Testis (tissue), 3 donors: ENCODE data around the gene CISD3. TPM values are rescaled to one million over a fixed set of nuclear protein-coding genes. Genes with fewer than 3 reads are reported as not detected.

ENCODE experiments used
- DNase-seq: peaks from one replicate; pipeline ENCODE4 v3.0.0-alpha.2; 2019
- H3K27ac ChIP-seq, 2 donors: fragments of 200-600 bp; sonication (generic); one replicate each; pipeline ENCODE4 v1.5.1; 2019
- H3K27me3 ChIP-seq: fragments of 200-600 bp; sonication (generic); one replicate; pipeline ENCODE4 v1.5.1; 2019
- H3K36me3 ChIP-seq: fragments of 200-600 bp; sonication (generic); one replicate; pipeline ENCODE4 v1.5.1; 2017; ENCODE audit warnings: low read depth; ENCODE audit errors: missing control alignments
- H3K4me1 ChIP-seq: fragments of 200-600 bp; sonication (generic); one replicate; pipeline ENCODE4 v1.5.1; 2019
- H3K4me3 ChIP-seq, 2 donors: fragments of 200-600 bp; sonication (generic); one replicate each; pipeline ENCODE4 v1.5.1; 2017 to 2019
- H3K9me3 ChIP-seq: fragments of 200-600 bp; sonication (generic); one replicate; pipeline ENCODE4 v1.5.1; 2017
- POLR2A ChIP-seq: fragments of 450-650 bp; IDR thresholded peaks from one replicate; pipeline ENCODE4 v1.6.1; 2017; ENCODE audit warnings: antibody characterized with exemption, mild to moderate bottlenecking, moderate library complexity
- WGBS, 2 donors: methylation state at CpG; one replicate each; pipeline ENCODE4 v1.1.5; 2018; 5-methylcytosine and 5-hydroxymethylcytosine counted together
- intact Hi-C: fragments of 100-400 bp; cut with DNase I; formaldehyde crosslinking; loops from one replicate; pipeline ENCODE4 v1.15.1; 2023; ENCODE audit warnings: low total_unique reads
- polyA plus RNA-seq: library from polyadenylated mRNA; stranded (reverse); fragments of 350-450 nt; fragmentation: Illumina TruSeq; extraction: RNeasy Lipid Tissue Mini Kit (QIAGEN cat#74804); gene quantifications from one replicate; pipeline ENCODE4 v1.2.3, GENCODE V29; 2014; ENCODE audit warnings: low read depth, low replicate concordance; ENCODE audit not compliant: insufficient read depth
- total RNA-seq, 2 donors: library from RNA; depleted of rRNA; stranded (reverse); fragments of >200 nt; gene quantifications; one replicate each; pipeline ENCODE4 v1.2.3, GENCODE V29; 2016
- TF ChIP-seq, protein P1 (sequence below), 3 experiments: fragments of 450-650 bp in 2 of 3; fragments of 200-600 bp in 1 of 3; sonication (generic) in 1 of 3; IDR thresholded peaks; one replicate each; pipeline ENCODE4 v1.5.1; 2016 to 2019; ENCODE audit warnings: antibody characterized with exemption in 3 of 3, mild to moderate bottlenecking in 2 of 3, moderate library complexity in 1 of 3

Gene CISD3
- total and polyA plus RNA-seq, 3 donors from 2014 or later: 13.9 to 25.7 (median 14.3) TPM

DNA sequence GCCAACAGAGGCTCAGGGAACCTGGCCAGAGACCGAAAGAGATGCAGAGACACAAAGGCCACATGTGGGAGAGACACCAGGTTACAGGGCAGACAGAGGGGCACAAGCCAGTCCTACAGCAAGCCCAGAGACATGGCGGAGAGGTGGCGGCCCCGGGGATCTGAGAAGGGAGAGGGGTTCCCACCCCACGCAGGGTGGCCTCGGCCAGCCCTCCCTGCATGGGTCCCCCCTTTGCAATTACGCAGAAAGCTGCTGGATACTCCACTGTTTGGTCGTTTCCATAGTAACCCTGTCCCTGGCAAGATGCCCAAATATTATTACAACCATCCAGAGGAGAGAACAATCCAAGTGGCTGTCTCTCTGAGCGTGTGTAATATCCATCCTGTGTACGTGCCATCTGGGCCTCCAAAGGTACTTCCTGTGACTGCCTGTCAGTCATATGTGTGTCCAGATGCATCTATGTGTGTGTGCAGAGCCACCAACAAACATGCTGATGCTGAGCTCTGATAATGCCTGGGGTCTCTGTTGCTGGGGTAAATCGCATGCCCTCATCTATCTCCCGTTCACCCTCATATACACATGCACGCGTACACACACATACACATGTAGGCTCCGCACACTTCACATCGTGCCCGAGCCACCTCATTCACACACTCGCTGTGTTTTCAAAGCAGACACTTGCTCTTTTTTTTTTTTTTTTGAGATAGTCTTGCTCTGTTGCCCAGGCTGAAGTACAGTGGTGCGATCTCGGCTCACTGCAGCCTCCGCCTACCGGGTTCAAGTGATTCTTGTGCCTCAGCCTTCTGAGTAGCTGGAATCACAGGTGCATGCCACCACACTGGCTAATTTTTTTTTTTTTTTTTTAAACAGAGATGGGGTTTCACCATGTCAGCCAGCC lies 12.5 kb downstream of the CISD3 start:
- peaks cover 43% of the 10 kb centered on the region for H3K4me1 ChIP-seq
- TF ChIP-seq, protein P1, sequence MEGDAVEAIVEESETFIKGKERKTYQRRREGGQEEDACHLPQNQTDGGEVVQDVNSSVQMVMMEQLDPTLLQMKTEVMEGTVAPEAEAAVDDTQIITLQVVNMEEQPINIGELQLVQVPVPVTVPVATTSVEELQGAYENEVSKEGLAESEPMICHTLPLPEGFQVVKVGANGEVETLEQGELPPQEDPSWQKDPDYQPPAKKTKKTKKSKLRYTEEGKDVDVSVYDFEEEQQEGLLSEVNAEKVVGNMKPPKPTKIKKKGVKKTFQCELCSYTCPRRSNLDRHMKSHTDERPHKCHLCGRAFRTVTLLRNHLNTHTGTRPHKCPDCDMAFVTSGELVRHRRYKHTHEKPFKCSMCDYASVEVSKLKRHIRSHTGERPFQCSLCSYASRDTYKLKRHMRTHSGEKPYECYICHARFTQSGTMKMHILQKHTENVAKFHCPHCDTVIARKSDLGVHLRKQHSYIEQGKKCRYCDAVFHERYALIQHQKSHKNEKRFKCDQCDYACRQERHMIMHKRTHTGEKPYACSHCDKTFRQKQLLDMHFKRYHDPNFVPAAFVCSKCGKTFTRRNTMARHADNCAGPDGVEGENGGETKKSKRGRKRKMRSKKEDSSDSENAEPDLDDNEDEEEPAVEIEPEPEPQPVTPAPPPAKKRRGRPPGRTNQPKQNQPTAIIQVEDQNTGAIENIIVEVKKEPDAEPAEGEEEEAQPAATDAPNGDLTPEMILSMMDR (IDR thresholded peaks at IDR 0.05): no peak
- no peak for TF ChIP-seq POLR2A
- H3K9me3 ChIP-seq: no peaks in the 10 kb centered on the region
- peak overlapping the region in 1 of 2 donors; percentile 68 for H3K27ac ChIP-seq
- H3K27me3 ChIP-seq: no peaks in the 10 kb centered on the region
- H3K36me3 ChIP-seq: no peaks in the 10 kb centered on the region
- 53 to 65% methylated on average over 13 to 22 of the region's 22 CpGs for WGBS, 2 donors
- DNase-seq: peak; percentile 77
- H3K4me3 ChIP-seq: no peak overlapping the region
- intact Hi-C loops: no loop called here

DNA sequence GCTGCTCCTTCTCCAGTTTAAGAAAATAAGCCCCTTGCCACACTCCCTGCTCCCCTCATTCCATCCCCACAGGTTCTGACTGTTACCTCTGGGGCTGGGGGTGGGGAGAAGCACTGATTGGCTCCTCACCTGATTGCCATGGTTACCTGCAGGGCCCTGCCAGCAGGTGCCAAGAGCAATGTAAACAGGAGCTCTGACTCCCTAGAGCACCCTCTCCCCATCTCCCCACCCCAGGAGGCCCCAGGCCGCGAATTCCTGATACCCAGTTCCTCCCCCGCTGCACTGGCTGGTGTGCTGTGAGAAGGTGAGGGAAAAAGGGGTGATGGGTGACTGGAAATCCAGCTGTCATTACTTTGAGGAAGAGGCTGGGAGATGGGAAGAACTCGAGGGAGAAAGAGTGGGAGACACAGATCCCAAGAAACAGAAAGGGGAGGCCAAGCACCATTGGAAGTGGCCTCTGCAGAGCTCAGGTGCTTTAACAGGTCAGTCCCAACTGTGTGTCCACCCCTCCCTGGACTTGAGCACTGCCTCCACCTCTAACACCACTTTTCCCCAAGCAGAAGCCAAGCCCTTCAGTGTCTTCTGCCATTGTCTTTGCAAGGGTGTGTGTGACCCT lies 13.5 kb downstream of the CISD3 start:
- TF ChIP-seq POLR2A: no peak
- TF ChIP-seq, protein P1 (IDR thresholded peaks at IDR 0.05): no peak
- H3K9me3 ChIP-seq: no peaks in the 10 kb centered on the region
- 70 to 74% methylated on average over 4 of the region's 4 CpGs for WGBS, 2 donors
- H3K27ac ChIP-seq: no peak overlapping the region
- DNase-seq: no peak
- intact Hi-C loops: no loop called here
- H3K4me3 ChIP-seq: no peak overlapping the region
- H3K4me1 ChIP-seq: peaks cover 46% of the 10 kb centered on the region
- no peaks in the 10 kb centered on the region for H3K36me3 ChIP-seq
- H3K27me3 ChIP-seq: no peaks in the 10 kb centered on the region

DNA sequence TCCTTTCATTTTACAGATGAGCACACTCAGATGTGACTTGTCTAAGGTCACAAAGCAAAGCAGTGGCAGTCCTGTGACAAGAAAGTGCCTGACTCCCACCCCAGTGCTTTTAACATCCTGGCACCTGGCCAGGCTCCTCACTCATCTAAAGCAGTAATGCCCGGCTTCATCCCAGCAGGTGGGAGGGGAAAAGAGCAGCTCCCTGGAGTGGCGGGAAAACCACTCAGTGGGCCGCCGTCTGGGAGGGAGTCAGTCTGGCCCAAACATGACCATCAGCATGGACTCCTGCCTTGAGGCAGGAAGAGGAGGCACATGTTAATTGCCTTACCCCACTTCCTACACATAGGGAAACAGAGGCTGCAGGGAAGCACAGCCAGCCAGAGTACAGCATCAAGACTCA lies 15.4 kb downstream of the CISD3 start:
- Histone ChIP-seq H3K4me3 (no peak overlapping the region), H3K27me3 (no peaks in the 10 kb centered on the region), H3K9me3 (no peaks in the 10 kb centered on the region), H3K4me1 (peaks cover 54% of the 10 kb centered on the region), H3K36me3 (no peaks in the 10 kb centered on the region), H3K27ac (no peak overlapping the region)
- intact Hi-C loops: no loop called here
- no peak for DNase-seq
- TF ChIP-seq, protein P1 (IDR thresholded peaks at IDR 0.05): no peak
- no peak for TF ChIP-seq POLR2A
- 42 to 60% methylated on average over 1 to 4 of the region's 4 CpGs for WGBS, 2 donors

DNA sequence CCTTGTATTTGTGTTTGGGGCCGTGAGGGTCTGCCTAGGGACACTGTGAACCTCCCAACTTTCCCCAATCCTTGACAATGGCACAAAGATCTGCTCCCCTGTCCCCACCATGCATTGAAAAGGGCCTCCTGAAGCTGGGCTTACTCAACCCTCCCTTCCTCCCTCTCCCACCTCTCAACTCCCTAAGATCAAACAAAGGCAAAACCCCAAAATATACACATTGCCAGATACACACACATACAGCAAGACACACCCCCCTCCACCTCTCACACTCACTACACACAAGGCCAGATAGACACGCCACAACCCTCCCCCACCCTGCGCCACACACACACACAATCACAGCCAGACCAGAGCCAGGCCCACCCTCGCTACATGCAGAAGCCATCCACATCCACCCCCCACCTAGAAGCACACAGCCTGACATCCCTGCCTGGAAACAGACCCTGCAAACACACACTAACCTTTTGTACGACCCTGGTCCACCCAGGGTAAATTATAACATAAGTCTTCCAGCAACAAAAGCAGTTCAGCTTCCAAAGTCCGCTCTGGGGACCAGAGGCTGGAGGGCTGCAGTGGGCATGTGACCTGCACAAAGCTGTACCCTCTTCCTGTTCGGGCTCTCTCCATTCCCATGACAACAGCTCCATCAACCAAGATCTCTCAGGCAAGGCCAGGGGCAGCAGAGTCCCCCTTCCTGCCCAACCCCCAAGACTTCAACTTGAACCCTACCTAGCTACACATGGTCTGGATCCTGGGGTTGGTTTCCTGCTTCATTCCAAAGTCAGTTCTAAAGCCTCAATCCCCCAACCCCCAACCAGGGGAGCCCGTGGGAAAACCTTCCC lies 16.1 kb downstream of the CISD3 start:
- H3K27ac ChIP-seq: peak overlapping the region in 1 of 2 donors; percentile 10
- no peaks in the 10 kb centered on the region for H3K36me3 ChIP-seq
- no peaks in the 10 kb centered on the region for H3K27me3 ChIP-seq
- no peaks in the 10 kb centered on the region for H3K9me3 ChIP-seq
- WGBS, 2 donors: 42 to 44% methylated on average over 6 to 8 of the region's 8 CpGs
- peaks cover 48% of the 10 kb centered on the region for H3K4me1 ChIP-seq
- H3K4me3 ChIP-seq: peak overlapping the region in 1 of 2 donors; percentile 92
- no peak for TF ChIP-seq POLR2A
- TF ChIP-seq, protein P1 (IDR thresholded peaks at IDR 0.05): no peak
- intact Hi-C loops: no loop called here
- peak; percentile 49 for DNase-seq
